Measurements from ENCODE around the gene AQP12A.
"Not testable (repeated sequence)": the region's sequence is repeated elsewhere in the genome, so short reads cannot be mapped to it uniquely, and the experiment has no call there.

DNA sequence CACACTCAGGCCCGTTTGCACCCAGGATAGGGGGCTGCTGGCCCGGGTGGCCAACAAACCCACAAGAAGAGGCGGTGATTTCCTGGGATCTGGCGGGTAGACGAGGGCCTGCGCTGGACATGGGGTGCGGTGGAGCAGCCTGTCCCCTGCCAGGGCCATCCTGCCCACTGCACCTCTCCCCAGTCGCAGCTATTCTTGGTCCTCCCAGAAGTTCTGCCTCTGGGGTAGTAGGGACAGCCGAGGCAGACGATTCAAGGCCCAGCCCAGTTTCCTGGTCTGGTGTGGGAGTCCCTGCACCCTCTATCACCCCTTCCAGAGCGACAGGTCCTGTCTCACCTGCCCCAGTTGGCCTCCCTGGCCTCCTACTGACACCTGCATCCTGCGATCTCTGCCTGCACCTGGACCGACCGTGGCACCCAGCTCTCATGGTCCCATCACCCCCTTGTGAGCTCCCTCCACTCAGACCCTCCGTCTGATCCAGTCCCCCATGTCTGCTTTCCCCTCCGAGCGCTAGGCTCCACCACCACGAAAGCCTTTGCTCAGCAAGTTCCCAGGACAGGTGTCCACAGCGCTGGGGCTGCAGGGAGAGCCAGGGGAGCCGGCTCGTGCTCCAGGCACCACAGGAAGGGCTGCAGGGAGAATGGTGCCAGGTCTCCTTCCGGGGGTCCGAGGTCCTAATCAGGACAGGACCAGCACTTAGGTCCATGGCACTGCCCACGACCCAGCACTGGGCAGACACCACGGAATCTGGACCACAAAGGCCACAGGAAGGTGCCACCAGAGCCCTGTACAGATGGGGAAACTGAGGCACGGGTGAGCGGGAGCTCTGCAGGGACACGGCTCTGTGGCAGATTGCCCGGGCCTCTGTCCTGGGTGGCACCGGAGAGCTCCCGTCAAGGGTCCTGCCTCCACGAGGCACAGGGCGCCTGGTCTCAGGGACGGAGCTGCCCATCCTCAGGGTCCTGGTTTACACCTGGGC is 1.2 kb downstream of the AQP12A start:
- TF ChIP-seq, protein P1, sequence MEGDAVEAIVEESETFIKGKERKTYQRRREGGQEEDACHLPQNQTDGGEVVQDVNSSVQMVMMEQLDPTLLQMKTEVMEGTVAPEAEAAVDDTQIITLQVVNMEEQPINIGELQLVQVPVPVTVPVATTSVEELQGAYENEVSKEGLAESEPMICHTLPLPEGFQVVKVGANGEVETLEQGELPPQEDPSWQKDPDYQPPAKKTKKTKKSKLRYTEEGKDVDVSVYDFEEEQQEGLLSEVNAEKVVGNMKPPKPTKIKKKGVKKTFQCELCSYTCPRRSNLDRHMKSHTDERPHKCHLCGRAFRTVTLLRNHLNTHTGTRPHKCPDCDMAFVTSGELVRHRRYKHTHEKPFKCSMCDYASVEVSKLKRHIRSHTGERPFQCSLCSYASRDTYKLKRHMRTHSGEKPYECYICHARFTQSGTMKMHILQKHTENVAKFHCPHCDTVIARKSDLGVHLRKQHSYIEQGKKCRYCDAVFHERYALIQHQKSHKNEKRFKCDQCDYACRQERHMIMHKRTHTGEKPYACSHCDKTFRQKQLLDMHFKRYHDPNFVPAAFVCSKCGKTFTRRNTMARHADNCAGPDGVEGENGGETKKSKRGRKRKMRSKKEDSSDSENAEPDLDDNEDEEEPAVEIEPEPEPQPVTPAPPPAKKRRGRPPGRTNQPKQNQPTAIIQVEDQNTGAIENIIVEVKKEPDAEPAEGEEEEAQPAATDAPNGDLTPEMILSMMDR (IDR thresholded peaks at IDR 0.05; ENCODE audit: insufficient read depth, low read length, poor library complexity, severe bottlenecking), result not testable (repeated sequence)
- not testable (repeated sequence) for TF ChIP-seq EZH2phosphoT487 (conservative IDR thresholded peaks at IDR 0.05; ENCODE audit: low read length)
